HCT116 (cell line): ENCODE results near the gene GPC1. TPM values are rescaled to one million over a fixed set of nuclear protein-coding genes. Genes with fewer than 3 reads are reported as not detected.

ENCODE experiments used
- ATAC-seq: fragments of 200-7000 bp; cut with Tn5 transposase; 2 replicates; pipeline ENCODE4 v1.9.1; 2020; ENCODE audit warnings: mild to moderate bottlenecking, moderate library complexity
- BruUV-seq: library from RNA; stranded (reverse); fragments of 400-500 nt; replicated peaks from 2 replicates; lab custom pipeline; 2021; lab: Mats Ljungman, UMichigan
- CTCF ChIA-PET: fragments of 300-600 bp; sonication (Branson Sonifier 250); formaldehyde crosslinking; loops from one replicate; lab custom pipeline; 2021; ENCODE audit warnings: antibody characterized with exemption; lab: Charles Lee
- POLR2A ChIA-PET: fragments of 300-600, 350-600 bp; sonication (Branson Sonifier 250); formaldehyde crosslinking; loops from one replicate; lab custom pipeline; 2021; ENCODE audit warnings: antibody characterized with exemption; lab: Charles Lee
- RAD21 ChIA-PET, 2 experiments: fragments of 300-600 bp; sonication (Branson Sonifier 250); formaldehyde crosslinking; loops; one replicate each; lab custom pipeline; 2023; ENCODE audit warnings: low total read pairs in 2 of 2; ENCODE audit not compliant: uncharacterized antibody in 2 of 2, unreplicated experiment in 2 of 2, low non-redundant PET in 1 of 2; lab: Charles Lee
- DNase-seq: peaks from one replicate; pipeline ENCODE4 v3.0.0-alpha.2; 2010; ENCODE audit warnings: low read depth, low spot score
- H2AFZ ChIP-seq: fragments of 200-600 bp; shearing (Covaris generic), sonication (generic); 2 replicates; pipeline ENCODE4 v1.6.1; 2017; ENCODE audit warnings: low read depth, mixed run types, mixed read lengths, antibody characterized with exemption, low read length; ENCODE audit not compliant: poor library complexity, severe bottlenecking
- H3K27ac ChIP-seq: 2 replicates; pipeline ENCODE4 v1.5.1; 2012; ENCODE audit warnings: low read depth, low read length
- H3K27me3 ChIP-seq: fragments of 200-600 bp; sonication (generic); 2 replicates; pipeline ENCODE4 v1.6.1; 2016; ENCODE audit warnings: mixed run types, low read length, mixed read lengths; ENCODE audit not compliant: insufficient read depth
- H3K36me3 ChIP-seq, 2 experiments: fragments of 200-500 bp in 1 of 2; fragments of 200-600 bp in 1 of 2; sonication (Bioruptor generic) in 1 of 2; sonication (generic) in 1 of 2; 2 replicates each; pipeline versions ENCODE4 v1.5.1 to v1.6.1; 2014 to 2016; ENCODE audit warnings: low read length in 2 of 2, inconsistent platforms in 1 of 2, mixed read lengths in 1 of 2, mixed run types in 1 of 2; ENCODE audit not compliant: insufficient read depth in 2 of 2, control insufficient read depth in 1 of 2
- H3K4me1 ChIP-seq, 2 experiments: fragments of 200-600 bp in 1 of 2; sonication (generic) in 1 of 2; 2 replicates each; pipeline versions ENCODE4 v1.5.1 to v1.6.1; 2012 to 2017; ENCODE audit warnings: low read length in 2 of 2, inconsistent platforms in 1 of 2, mild to moderate bottlenecking in 1 of 2, mixed read lengths in 1 of 2, mixed run types in 1 of 2, moderate library complexity in 1 of 2; ENCODE audit not compliant: insufficient read depth in 2 of 2, control insufficient read depth in 1 of 2
- H3K4me2 ChIP-seq: fragments of 200-600 bp; sonication (generic); 2 replicates; pipeline ENCODE4 v1.6.1; 2017; ENCODE audit warnings: mixed run types, low read length, mixed read lengths
- H3K4me3 ChIP-seq, 2 experiments: fragments of 200-600 bp in 1 of 2; sonication (generic) in 1 of 2; replicated peaks in 1 of 2; 2 replicates each; pipeline ENCODE4 v1.5.1; 2011 to 2016; ENCODE audit warnings: low read length in 2 of 2, control low read depth in 1 of 2, low read depth in 1 of 2, mild to moderate bottlenecking in 1 of 2, mixed read lengths in 1 of 2, mixed run types in 1 of 2
- H3K79me2 ChIP-seq: fragments of 200-600 bp; sonication (generic); 2 replicates; pipeline ENCODE4 v1.6.1; 2017; ENCODE audit warnings: mild to moderate bottlenecking, mixed run types, low read length, moderate library complexity, mixed read lengths; ENCODE audit not compliant: insufficient read depth
- H3K9ac ChIP-seq: fragments of 200-600 bp; sonication (generic); 2 replicates; pipeline ENCODE4 v1.6.1; 2016; ENCODE audit warnings: low read length, mixed read lengths
- H3K9me2 ChIP-seq: fragments of 200-600 bp; sonication (generic), shearing (Covaris generic); 2 replicates; pipeline ENCODE4 v1.6.1; 2017; ENCODE audit warnings: mixed run types, mild to moderate bottlenecking, moderate library complexity; ENCODE audit not compliant: insufficient read depth
- H3K9me3 ChIP-seq, 2 experiments: fragments of 200-500 bp in 1 of 2; fragments of 200-600 bp in 1 of 2; sonication (Bioruptor generic) in 1 of 2; sonication (generic) in 1 of 2; 2 replicates each; pipeline ENCODE4 v1.6.1; 2014 to 2017; ENCODE audit warnings: low read length in 2 of 2, mixed read lengths in 2 of 2, inconsistent platforms in 1 of 2, low read depth in 1 of 2, mild to moderate bottlenecking in 1 of 2, mixed run types in 1 of 2, moderate library complexity in 1 of 2; ENCODE audit not compliant: control insufficient read depth in 1 of 2, insufficient read depth in 1 of 2
- H4K20me1 ChIP-seq: fragments of 200-600 bp; sonication (generic), shearing (Covaris generic); 2 replicates; pipeline ENCODE4 v1.6.1; 2017; ENCODE audit warnings: mixed run types, mild to moderate bottlenecking, moderate library complexity; ENCODE audit not compliant: insufficient read depth
- RAD21 ChIP-seq: IDR thresholded peaks from 2 replicates; pipeline ENCODE4 v1.6.1; 2012; ENCODE audit warnings: low read depth, mild to moderate bottlenecking
- YY1 ChIP-seq: IDR thresholded peaks from 2 replicates; pipeline ENCODE4 v1.6.1; 2011; ENCODE audit warnings: low read length, low read depth, moderate library complexity, mild to moderate bottlenecking; ENCODE audit not compliant: insufficient replicate concordance; ENCODE audit errors: extremely low read depth
- intact Hi-C: fragments of 100-400 bp; cut with micrococcal nuclease; formaldehyde crosslinking; loops from 2 replicates; pipeline ENCODE4 v1.10.0; 2022
- total RNA-seq: library from RNA; stranded (reverse); gene quantifications from one replicate; pipeline ENCODE4 v1.2.1, GENCODE V29; 2021; ENCODE audit not compliant: unreplicated experiment
- TF ChIP-seq, protein P1 (sequence below), 3 experiments: fragments of 200-600 bp in 1 of 3; sonication (generic) in 1 of 3; IDR thresholded peaks in 2 of 3; conservative IDR thresholded peaks in 1 of 3; 2 replicates each; pipeline ENCODE4 v1.5.1; 2012 to 2017; ENCODE audit warnings: low read depth in 2 of 3, low read length in 2 of 3, antibody characterized with exemption in 1 of 3, borderline replicate concordance in 1 of 3, control low read depth in 1 of 3, mild to moderate bottlenecking in 1 of 3, mixed read lengths in 1 of 3, mixed run types in 1 of 3, moderate library complexity in 1 of 3; ENCODE audit not compliant: insufficient read depth in 1 of 3

The GPC1 gene
- total RNA-seq, 1 experiment from 2014 or later = 79.1 TPM

DNA sequence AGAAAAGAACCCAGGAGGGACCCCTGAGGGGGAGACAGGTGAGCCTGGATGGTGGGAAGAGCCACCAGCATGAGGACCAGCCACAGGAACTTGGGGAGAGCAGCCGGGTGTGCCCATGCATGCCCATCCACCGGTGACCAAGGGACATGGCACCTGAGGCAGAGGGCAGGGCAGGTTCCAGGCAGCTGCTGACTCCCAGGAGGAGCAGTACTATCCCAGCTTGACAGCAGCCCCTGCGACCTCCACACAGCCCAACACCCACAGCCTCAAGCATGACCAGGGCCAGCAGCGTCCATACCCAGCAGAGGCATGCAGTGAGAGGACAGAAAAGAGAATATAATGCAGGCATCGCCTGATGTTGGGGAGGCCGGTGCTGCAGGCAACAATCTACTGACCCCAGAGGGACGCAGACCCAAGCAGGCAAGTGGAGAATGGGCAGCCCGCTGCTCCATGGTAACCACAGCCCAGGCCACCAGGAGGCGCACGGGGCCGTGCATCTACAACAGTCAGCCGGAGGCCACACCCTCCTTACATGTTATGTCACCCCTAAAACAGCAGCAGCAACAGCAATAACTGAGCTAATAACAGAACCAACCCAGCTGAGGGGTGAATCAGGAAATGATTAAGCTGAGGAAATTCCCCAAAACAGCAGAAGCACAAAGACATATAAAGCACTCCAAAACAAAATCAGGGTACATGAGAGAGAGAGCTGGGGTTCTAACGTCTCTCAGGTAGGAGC is 78.3 kb downstream of the GPC1 start:
- peak; percentile 29 for DNase-seq
- peaks cover 0 to 6% of the 10 kb centered on the region in 2 experiments; a peak in 2 of 4 replicates for H3K4me1 ChIP-seq
- no peaks in the 10 kb centered on the region for H4K20me1 ChIP-seq
- TF ChIP-seq YY1 (no peak), RAD21 (peak; percentile 92)
- TF ChIP-seq, protein P1, sequence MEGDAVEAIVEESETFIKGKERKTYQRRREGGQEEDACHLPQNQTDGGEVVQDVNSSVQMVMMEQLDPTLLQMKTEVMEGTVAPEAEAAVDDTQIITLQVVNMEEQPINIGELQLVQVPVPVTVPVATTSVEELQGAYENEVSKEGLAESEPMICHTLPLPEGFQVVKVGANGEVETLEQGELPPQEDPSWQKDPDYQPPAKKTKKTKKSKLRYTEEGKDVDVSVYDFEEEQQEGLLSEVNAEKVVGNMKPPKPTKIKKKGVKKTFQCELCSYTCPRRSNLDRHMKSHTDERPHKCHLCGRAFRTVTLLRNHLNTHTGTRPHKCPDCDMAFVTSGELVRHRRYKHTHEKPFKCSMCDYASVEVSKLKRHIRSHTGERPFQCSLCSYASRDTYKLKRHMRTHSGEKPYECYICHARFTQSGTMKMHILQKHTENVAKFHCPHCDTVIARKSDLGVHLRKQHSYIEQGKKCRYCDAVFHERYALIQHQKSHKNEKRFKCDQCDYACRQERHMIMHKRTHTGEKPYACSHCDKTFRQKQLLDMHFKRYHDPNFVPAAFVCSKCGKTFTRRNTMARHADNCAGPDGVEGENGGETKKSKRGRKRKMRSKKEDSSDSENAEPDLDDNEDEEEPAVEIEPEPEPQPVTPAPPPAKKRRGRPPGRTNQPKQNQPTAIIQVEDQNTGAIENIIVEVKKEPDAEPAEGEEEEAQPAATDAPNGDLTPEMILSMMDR (IDR thresholded peaks at IDR 0.05 in 2 of 3, conservative IDR thresholded peaks at IDR 0.05 in 1 of 3; ENCODE audit: borderline replicate concordance in 1 of 3, insufficient read depth in 1 of 3, low read depth in 2 of 3, low read length in 2 of 3) = peak; percentile 71 to 97 (median 96); a peak in 5 of 6 replicates
- ChIA-PET POLR2A (interaction anchor here (1.0 kb wide), 1 partner anchor 52 kb away, joined by 4 read pairs; no protein-coding TSS in a partner anchor), RAD21 (interaction anchor here in 1 of 2 experiments (0.7 kb wide), 1 partner anchor 52 kb away, joined by 3 read pairs; no protein-coding TSS in a partner anchor), CTCF (interaction anchor here (0.8 to 1.5 kb wide), 6 partner anchors 17 to 327 kb away, joined by 3 to 17 read pairs (median 4); partner anchors contain the start of gene CAPN10)
- H3K9ac ChIP-seq = no peak overlapping the region
- H3K4me2 ChIP-seq = no peak overlapping the region
- H2AFZ ChIP-seq = no peak overlapping the region
- no peaks in the 10 kb centered on the region for H3K9me3 ChIP-seq
- H3K36me3 ChIP-seq = no peaks in the 10 kb centered on the region; a peak in 1 of 4 replicates
- no peak overlapping the region for H3K4me3 ChIP-seq
- H3K9me2 ChIP-seq = no peaks in the 10 kb centered on the region
- H3K79me2 ChIP-seq = no peaks in the 10 kb centered on the region
- no TSS peak for BruUV-seq
- intact Hi-C loops = loop anchor here (5.0 kb wide), 2 partner anchors 54 to 329 kb away; partner anchors contain the start of gene RNPEPL1
- peak; percentile 99 for ATAC-seq
- H3K27ac ChIP-seq = no peak overlapping the region
- H3K27me3 ChIP-seq = no peaks in the 10 kb centered on the region
